ENCODE data around the gene ASPHD2. TPM values are rescaled to one million over a fixed set of nuclear protein-coding genes. Genes with fewer than 3 reads are reported as not detected.

ASPHD2 gene
- total RNA-seq, 1 donor from 2014 or later, result 4.9 TPM

GRCh38 chr22:26494506-26494905 lies 65.4 kb downstream of the ASPHD2 start:
- DNase-seq (ENCODE audit: extremely low spot score, unreplicated experiment), result no peak
- Mint-ChIP-seq H3K4me1 (ENCODE audit: unreplicated experiment) (no peaks in the 10 kb centered on the region), H3K36me3 (ENCODE audit: unreplicated experiment) (peaks cover 45% of the 10 kb centered on the region), H3K27ac (ENCODE audit: unreplicated experiment) (no peak overlapping the region), H3K27me3 (ENCODE audit: unreplicated experiment) (no peaks in the 10 kb centered on the region), H3K4me3 (ENCODE audit: unreplicated experiment) (no peak overlapping the region), H3K9me3 (ENCODE audit: unreplicated experiment) (no peaks in the 10 kb centered on the region)
- TF ChIP-seq CTCF (IDR thresholded peaks at IDR 0.05), result no peak

Other genes with a start within 250 kb of the ASPHD2 start
- 35.8 and 37.1 TPM in 2 replicates for gene HPS4, start 54.5 kb downstream of the ASPHD2 start, total RNA-seq
- gene SRRD, start 54.6 kb downstream of the ASPHD2 start, total RNA-seq, result 20.4 and 21.6 TPM in 2 replicates
- 32.1 and 39.0 TPM in 2 replicates for gene TFIP11, start 83.2 kb downstream of the ASPHD2 start, total RNA-seq
- gene TPST2, start 160.9 kb downstream of the ASPHD2 start, total RNA-seq, result 16.3 and 19.0 TPM in 2 replicates
- not detected in 2 replicates for gene CRYBB1, start 188.8 kb downstream of the ASPHD2 start, total RNA-seq
- not detected in 2 replicates for gene CRYBA4, start 192.7 kb downstream of the ASPHD2 start, total RNA-seq
- gene MIAT, start 228.3 kb downstream of the ASPHD2 start, total RNA-seq, result 1.9 and 3.3 TPM in 2 replicates